HG02870 (cell line): ENCODE results near the gene CAVIN3.
A peak's percentile ranks its signal among the peaks of the same experiment; 100 is the strongest.

Experiments used
- ATAC-seq: cut with Tn5 transposase; IDR thresholded peaks from one replicate; pipeline ENCODE4 v1.9.1; 2021; ENCODE audit warnings: mild to moderate bottlenecking, moderate library complexity; ENCODE audit not compliant: unreplicated experiment

Gene CAVIN3, protein sequence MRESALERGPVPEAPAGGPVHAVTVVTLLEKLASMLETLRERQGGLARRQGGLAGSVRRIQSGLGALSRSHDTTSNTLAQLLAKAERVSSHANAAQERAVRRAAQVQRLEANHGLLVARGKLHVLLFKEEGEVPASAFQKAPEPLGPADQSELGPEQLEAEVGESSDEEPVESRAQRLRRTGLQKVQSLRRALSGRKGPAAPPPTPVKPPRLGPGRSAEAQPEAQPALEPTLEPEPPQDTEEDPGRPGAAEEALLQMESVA

DNA sequence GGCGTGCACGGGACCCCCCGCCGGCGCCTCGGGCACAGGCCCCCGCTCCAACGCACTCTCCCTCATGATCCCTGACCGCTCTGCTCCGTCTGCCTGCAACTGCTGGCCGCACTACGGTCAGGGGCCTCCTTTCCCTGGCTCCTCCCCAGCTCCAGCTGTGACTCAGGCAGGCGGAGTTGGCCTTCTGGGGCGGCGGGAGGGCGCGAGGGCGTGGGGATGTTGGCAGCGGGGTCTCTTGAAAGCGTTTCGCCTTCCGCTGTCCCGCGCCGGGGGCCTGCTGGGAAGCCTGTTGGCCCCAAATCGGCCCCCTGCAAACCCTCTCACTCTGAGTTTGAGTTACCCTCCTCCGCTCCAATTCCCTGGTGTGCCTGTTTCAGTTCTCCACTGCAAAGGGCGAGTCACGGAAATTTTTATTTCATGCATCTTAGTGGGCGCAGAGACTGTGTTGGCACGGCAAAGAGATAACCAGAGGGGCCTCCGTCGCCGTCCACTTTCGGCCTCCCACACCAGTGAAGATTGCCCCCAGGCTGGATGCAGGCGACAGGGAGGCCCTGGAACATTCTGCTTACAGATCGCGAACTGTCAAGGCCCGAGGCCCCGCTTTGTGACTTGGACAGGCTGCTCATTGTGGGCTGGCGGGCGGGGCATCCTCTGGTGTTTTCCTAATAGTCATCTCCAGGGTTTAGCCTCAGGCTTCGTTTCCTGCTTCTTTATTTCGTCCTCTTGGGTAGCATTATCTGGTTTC, at the start of gene CAVIN3:
TSS of gene CAVIN3 (minus strand) at position 91 of the 745 bp plus-strand sequence. CDS start at position 66, 25 bp downstream.
- peak; percentile 61 for ATAC-seq

DNA sequence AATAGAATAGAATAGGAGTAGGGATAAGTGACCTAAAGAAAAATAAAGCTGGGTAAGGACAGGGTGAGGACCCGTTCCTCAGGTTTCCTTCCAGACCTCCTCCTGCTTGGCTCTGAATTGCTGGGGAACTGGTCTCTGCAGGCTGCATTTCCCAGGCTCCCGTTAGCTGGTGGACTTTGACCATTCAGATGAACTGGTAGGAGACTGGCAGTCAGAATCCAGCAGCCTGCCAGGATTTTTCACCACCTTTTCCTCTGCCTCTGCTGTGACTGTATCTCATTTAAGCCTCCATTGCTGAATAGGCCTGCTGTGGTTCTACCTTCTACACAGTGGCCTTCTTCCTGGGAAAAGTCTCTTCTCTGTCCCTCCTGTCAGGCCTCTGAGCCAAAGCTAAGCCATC, 45.4 kb upstream of the CAVIN3 start:
- no peak for ATAC-seq

DNA sequence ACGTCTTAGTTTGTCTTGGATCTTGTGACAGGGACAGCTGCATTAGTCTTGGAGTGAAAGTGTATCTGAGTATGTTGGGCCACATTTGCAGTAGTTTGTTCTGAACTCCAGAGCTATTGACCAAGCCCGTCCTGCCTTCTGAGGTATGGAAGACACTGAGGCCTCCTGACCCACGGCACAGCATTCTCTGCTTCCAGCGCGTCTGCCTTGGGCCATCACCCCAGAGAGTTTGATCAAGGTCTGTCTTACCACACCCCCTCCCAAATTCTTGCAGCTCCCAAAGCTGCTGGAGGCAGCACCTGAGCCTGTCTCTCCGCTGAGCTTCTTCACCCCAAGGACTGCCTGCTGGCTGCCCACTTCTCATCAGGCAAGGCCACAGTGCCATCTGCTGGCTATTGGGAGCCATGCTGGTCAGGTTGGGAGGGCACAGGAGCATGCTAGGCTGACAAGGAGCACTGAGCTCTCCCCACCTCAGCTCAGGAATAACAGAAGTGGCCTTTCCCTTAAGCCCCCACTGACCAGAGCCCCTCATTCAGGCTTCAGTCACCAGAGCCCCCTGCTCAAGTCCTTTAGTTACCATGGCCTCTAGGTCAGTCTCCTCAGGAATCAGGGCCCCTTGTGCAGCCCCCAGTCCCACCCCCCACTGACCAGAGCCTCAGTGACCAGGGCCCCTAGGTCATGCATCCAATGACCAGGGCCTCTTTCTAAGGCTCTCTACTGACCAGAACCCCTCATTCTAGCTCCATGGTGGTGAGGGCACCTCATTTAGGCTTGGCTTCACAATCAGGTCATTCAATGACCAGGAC, 42.8 kb upstream of the CAVIN3 start:
- peak; percentile 96 for ATAC-seq

DNA sequence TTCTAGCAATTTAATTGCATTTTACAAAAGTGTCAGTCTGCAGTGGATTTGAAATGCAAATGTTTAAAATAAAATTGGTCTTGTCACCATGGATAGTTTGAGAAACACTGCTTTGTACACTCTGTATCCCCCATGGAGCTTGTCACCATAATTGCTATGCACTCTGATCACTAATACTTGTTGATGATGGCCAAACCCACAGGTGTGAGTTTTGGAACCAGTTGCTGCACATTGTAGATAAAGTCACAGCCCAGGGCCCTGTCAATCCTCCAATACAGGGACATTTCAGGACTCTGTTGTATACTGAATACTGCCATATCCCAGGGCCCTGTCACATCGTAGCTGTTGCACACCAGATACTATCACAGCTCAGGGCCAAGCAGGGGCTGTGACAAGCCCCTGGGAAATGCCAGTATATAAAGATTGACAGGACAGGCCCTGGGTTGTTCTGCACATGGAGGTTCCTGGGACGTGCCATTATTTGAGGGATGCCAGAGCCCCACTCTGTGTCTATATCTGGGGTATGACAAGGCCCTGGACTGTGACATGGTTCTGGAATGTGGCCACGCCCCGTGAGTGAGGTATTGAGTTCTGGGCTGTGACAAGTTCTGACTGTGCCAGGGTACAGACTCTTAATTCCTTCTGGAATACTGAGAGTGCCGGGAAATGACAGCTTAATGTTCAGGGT, 42.0 kb upstream of the CAVIN3 start:
- ATAC-seq: no peak

DNA sequence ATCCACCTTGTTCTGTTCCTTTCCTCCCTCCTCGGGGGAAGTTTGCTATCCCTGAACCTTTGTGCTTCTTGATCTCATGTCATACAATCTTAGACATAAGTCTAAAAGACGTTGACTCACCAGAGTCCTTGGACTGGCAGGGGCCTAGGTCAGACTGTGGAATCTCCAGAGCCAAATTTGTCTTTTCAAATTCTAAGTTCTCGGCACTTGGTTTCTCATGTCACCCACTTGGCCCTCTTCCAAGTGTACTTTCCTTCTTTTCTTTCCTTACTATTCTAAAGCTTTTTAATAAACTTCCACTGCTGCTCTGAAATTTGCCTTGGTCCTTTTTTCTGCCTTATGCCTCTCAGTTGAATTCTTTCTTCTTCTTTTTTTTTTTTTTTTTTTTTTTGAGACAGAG, 39.9 kb upstream of the CAVIN3 start:
- ATAC-seq: no peak

DNA sequence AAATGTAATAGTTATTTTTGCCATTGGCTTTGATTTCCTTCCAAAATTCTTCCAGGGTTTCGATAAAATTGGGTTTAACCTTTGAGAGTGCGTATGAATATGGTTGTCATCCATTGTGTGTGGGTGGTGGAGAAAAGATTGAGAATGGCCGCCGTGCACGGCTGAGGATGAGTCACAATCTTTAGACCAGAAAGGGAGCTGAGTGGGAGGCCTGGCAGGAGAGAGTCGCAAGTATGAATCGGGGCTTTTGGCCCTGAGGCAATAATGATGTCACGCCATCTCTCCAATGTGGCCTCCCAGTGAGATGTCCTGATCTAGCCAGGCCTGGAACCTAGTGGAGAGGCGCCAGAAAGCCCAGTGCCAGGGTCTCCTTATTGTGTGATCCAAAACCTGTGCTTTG, 36.9 kb upstream of the CAVIN3 start:
- ATAC-seq: no peak

DNA sequence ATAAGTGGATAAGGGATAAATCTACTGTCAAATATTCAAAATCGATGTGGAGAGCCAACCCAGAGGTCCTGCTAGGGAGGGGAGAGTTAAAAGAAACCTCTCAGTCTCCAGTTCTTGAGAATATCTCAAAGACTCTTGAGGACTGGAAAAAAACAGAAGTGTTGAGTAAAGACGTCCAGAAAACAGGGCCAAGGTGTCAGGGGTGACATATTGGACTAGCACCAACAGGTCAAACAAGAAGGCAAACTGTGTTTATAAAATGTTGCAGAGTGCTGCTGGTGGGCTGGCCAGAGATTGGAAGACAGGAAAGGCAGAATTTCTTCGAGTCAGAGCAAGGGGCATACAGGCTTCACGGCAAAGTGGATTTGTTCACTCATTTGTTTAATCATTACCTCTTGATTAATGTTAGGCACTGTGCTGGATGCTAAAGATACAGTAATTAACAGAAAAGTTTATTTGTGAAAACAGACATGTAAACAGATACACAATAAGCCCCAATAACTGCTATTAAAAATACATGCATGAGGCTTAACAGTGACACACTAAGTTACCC, 36.3 kb upstream of the CAVIN3 start:
- ATAC-seq: no peak

DNA sequence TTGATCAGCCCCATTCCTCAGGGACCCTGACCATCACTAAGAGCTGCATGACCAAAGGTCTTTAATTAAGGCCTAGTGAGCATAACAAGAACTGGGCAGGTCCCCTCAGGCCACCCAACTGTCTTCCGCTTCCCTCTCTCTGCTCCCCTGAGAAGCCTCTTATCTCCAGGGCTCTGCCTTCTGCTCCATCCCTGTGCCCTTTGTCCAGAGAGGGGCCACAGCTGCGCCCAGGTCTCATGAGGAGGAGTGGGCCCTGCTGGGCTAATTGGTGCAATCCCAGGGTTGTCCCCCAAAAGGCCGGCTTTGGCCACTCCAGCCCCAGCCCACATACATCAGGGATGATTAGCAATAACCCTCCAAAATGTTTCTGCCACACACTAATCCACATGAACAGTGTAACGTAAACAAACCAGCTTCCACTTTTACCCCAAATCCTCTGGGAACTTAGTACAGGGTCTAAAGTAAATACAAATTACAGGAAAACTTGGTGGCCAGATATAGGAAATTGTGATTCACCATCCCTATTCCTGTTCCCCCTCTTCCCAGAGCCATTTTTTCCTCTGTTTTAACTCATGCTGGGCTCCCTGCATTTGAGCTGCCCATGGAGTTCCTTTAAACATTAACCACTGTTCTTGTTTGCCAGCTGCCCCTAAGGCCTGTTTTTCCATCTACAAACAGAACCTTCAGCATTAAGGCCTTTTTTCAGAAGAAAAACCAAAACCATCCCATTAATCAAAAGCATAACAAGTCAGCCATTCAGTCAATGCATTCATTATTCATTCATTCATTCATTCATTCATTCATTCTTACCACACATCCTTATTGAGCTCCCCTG, 34.6 kb upstream of the CAVIN3 start:
- no peak for ATAC-seq

DNA sequence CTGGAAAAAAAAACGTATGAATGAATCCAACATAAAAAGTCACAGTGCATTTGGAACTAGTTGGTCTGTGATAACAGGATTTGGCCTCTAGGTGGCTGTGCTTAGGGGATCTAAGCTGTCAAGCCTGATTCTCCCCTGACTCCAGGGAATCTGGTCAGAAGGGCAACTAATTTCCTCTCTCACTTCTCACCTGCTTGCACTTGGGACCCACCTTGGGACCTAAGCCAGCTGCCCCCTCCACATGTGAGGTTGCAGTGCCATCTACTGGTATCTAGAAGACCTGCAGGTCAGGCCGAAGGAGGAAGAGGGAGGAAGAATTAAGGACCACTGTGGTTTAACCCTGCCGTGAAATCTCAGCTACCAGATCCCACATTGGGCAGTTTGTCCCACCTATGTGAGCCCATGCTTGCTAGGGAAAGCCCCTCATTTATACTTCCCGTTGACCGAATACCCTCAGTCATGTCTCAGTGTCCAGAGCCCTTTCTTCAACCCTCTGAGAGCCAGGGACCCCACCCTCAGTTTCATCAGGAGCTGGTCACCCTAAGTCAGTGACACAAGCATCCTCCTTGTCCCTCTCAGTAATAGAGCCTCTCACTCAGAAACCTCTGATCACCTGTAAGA, 33.2 kb upstream of the CAVIN3 start:
- peak; percentile 77 for ATAC-seq

DNA sequence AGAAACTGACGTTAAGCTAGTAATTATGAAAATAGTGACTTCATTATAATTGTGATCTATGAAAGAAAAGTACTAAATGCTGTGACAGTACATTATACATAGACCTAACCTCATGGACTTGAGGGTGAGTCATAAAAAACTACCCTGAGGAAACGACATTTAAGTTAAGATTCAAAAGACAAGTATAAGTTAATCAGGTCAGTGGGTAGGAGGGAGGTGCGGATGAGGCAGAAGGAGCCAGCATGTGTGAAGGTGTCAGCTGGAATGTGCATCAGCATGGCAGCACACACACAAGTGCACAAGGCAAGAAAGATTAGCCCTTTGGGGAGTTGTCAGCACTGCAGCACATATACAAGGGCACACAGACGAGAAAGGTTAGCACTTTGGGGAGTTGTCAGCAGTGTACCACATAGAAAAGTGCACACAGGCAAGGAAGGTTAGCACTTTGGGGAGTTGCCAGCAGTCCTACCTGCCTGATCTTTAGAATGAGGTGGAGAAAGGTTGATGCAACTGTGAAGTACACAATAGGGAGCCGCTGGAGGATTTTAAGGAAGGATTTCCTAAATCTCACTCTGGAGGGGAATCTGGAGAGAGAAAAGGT, 31.6 kb upstream of the CAVIN3 start:
- ATAC-seq: no peak

DNA sequence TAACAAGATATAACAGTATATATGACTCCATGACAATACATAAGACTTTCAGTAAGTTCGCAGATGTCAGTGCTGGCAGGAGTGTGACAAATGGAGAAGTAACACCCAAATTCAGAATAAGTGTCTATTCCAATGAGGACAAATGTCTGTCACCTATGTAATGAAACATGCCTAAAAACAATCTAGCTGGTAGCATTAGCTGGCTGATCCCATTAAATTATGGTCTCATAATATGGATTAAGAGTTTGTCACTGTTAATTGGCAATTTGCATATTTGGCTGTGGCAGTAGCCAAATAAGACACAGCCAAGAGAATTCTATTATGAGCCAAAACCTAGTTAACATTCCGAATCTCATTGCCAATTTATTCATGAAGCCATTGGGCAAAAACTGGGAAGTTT, 30.2 kb upstream of the CAVIN3 start:
- no peak for ATAC-seq

DNA sequence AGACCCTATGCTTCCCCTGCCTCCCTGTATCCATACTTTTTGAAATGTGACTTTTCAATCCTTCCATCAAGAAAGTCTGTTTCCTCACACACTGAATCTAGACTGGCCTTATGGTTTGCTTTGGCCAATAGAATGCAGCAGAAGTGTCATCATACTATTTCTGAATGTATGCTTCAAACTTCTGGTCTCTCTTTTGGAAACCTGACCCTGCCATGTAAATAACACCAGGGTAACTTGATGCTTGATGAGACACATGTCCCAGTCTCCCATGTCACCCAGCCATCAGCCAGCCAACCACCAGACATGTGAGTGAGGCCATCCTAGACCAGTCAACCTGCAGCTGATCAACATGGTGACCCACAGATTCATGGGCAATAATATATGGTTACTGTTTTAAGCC, 29.7 kb upstream of the CAVIN3 start:
- no peak for ATAC-seq

DNA sequence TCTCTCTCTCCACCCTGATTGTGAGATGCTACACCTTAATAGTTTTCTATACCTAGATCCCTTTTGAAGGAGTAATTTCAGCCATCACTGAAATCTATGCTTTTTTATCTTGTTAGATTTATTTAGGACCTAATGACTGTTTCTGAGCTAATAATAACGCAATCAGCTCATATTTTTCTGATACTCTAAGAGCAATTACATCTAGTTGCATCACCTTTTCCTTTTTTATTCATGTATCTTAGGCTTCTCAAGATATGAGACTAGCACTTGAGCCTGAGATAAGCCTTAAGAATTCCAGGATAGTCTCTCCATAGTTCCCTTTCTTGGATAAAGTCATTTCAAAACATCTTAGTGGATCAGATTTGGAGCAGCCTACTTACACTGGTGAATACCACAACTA, 25.1 kb upstream of the CAVIN3 start:
- no peak for ATAC-seq

DNA sequence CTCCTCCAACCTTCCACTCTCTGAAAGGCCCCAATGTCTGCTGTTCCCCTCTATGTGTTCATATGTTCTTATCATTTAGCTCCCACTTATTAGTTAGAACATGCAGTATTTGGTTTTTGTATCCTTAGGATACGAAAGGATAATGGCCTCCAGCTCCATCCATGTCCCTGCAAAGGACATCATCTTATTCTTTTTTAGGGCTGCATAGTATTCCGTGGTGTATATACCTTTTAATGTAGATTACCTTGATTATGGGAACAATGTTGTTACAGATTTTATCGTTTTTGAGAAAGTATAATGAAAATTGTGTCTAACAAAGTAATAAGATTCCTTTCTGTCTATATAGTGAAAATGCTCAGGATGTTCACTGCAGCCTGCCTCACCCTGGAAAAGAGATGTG, 16.0 kb upstream of the CAVIN3 start:
- ATAC-seq: no peak

DNA sequence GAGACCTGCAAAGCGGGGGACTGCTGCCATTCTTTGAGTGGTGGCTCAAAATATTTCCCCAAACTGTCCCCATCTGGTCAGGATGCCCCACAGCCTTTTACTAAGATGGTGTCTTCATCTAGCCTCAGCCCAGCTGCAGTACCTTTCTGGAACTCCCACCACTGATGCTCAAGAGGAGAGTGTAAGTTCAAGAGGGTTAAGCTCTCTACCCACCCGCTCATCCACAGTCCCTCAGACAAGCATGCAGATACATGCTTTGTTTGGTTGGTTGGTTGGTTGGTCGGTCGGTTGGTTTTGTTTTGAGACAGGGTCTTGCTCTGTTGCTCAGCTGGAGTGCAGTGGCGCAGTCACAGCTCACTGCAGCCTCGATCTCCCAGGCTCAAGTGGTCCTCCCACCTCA, 14.5 kb upstream of the CAVIN3 start:
- ATAC-seq: no peak

DNA sequence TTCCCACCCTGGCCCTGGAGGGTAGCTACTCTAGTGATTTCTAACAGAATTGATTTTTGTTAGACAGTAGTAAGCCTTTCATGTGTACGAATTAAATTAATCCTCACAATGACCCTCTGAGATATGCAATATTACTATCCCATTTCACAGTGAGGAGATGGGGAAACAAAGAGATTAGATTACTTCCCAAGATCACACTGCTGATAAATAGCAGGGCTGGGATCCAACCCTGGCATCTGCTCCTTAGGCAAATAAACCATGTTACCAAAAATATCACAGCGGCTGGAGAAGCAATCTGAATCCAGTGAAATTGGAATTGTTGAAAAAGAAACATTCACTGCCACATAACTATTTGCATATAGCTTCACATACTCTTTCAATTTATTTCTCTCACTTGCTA, 12.8 kb upstream of the CAVIN3 start:
- no peak for ATAC-seq

DNA sequence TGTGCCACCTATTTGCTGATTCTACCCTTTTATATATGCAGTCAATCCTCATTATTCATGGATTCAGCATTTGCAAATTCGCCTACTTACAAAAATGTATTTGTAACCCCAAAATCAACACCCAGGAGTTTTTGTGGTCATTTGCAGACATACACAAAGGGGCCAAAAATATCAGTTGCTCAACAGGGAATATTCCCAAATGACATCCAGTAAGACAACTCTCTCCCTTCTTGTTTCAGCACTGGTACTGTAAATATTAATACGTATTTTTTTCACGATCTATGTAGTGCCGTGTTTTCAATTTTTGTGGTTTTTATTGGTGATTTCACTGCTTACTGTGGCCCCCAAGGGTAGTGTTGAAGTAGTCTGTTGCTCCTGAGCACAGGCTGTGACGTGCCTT, 11.8 kb upstream of the CAVIN3 start:
- ATAC-seq: no peak

DNA sequence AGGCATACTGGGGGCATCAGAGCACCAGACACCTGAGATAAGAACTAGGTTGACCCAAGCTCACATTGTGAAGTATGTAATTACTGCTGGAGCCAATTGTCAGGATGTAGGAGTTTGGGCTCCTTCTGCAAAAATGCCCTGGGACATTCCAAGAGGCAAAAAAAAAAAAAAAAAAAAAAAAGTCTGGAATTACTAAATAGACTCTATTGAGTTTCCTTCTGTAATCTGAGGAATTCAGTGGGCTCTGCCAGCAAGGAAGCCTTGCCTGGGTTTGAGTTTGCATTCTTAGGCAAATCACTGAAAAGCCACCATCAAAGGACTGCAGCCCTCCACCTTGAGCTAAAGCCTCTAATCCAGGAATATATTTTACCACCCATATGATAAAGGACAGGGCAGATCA, 8.0 kb upstream of the CAVIN3 start:
- no peak for ATAC-seq

DNA sequence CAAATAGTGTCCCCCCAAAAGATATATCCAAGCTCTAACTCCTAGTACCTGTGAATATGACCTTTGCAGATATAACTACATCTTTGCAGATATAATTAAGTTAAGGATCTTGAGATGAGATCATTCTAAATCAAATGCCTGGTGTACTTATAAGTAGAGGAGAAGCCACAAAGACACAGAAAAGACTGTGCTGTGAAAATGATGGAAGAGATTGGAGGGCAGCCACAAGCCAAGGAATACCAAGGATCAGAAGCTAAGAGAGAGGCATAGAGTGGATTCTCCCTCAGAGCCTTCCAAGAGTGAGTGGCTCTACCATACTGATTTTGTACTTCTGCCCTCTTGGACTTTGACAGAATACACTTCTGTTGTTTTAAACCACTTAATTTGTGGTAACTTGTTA, 7.5 kb upstream of the CAVIN3 start:
- ATAC-seq: no peak
